Psoas muscle (tissue), 8 donors: ENCODE results near the gene LMNTD1. TPM values are rescaled to one million over a fixed set of nuclear protein-coding genes. Genes with fewer than 3 reads are reported as not detected.
"Not testable (repeated sequence)": the region's sequence is repeated elsewhere in the genome, so short reads cannot be mapped to it uniquely, and the experiment has no call there.

ENCODE experiments used
- ATAC-seq, 4 donors: fragments of 200-7000 bp; cut with Tn5 transposase; one replicate each; pipeline ENCODE4 v1.9.1; 2020; ENCODE audit warnings: moderate library complexity in 3 of 4, mild to moderate bottlenecking in 2 of 4
- DNase-seq, 2 donors: peaks; one replicate each; pipeline ENCODE4 v3.0.0-alpha.2; 2020
- H3K27ac ChIP-seq: fragments of 200-600 bp; one replicate; pipeline ENCODE4 v1.8.0; 2022
- H3K27me3 ChIP-seq, 3 donors: fragments of 200-600 bp in 1 of 3; one replicate each; pipeline versions ENCODE4 v1.6.1 to v1.8.0; 2013 to 2022; ENCODE audit warnings: low read length in 2 of 3, mild to moderate bottlenecking in 2 of 3, moderate library complexity in 1 of 3; ENCODE audit not compliant: insufficient read depth in 3 of 3
- H3K36me3 ChIP-seq, 2 donors: fragments of 200-600 bp in 1 of 2; one replicate each; pipeline versions ENCODE4 v1.6.1 to v1.8.0; 2013 to 2022; ENCODE audit warnings: low read depth in 1 of 2, mild to moderate bottlenecking in 1 of 2, moderate library complexity in 1 of 2; ENCODE audit not compliant: insufficient read depth in 1 of 2
- H3K4me1 ChIP-seq: fragments of 200-600 bp; one replicate; pipeline ENCODE4 v1.8.0; 2022
- H3K4me3 ChIP-seq: fragments of 200-600 bp; one replicate; pipeline ENCODE4 v1.8.0; 2022; ENCODE audit warnings: mild to moderate bottlenecking
- H3K9me3 ChIP-seq: fragments of 200-600 bp; one replicate; pipeline ENCODE4 v1.8.0; 2022
- CTCF ChIP-seq: fragments of 200-600 bp; IDR thresholded peaks from one replicate; pipeline ENCODE4 v1.8.0; 2022; ENCODE audit warnings: antibody characterized with exemption
- WGBS, 3 donors: extraction: QIAGEN DNeasy Blood & Tissue Kit; methylation state at CpG; one replicate each; pipeline versions ENCODE4 v1.1.6 to v1.1.7; 2013; 5-methylcytosine and 5-hydroxymethylcytosine counted together
- intact Hi-C, 2 donors: fragments of 100-400 bp; cut with DNase I; formaldehyde crosslinking; loops; one replicate each; pipeline versions ENCODE4 v1.11.0 to v1.14.2; 2022
- polyA plus RNA-seq, 3 donors: library from polyadenylated mRNA; stranded (reverse); fragments of 200-250 nt; gene quantifications; one replicate each; pipeline ENCODE4 v1.2.3, GENCODE V29; 2013
- total RNA-seq, 4 donors: library from RNA; stranded (reverse); fragmentation: NEBNext Ultra II Directional in 2 of 4; extraction: Animal tissue kit (Norgen Biotek cat#: 25700) in 2 of 4; gene quantifications; one replicate each; pipeline versions ENCODE4 v1.2.1 to v1.2.4, GENCODE V29; 2021 to 2023
- donor health status: healthy with polysubstance abuse.
- donor health status: DM: no; HTN: no; CAD: no; lungs with moderate emphysema.
- donor health status: Bipolar disorder and iron deficiency.
- donor health status: healthy.
- donor health status: DM: yes; HTN: yes; CAD: no.
- donor health status: DM: no; HTN: no; CAD: no.
- donor health status: DM: no; HTN: no; CAD: no.
- donor health status: DM: yes; HTN: yes; CAD: no.

LMNTD1 gene
- total and polyA plus RNA-seq, 7 donors: not detected

- Histone ChIP-seq H3K4me3 (no peak overlapping the region), H3K36me3 (no peaks in the 10 kb centered on the region), H3K4me1 (no peaks in the 10 kb centered on the region), H3K27ac (no peak overlapping the region), H3K27me3 (no peaks in the 10 kb centered on the region), H3K9me3 (no peaks in the 10 kb centered on the region)
- intact Hi-C loops: no loop called here
- ATAC-seq: no peak
- no peak for TF ChIP-seq CTCF
- 61 to 72% (median 71%) methylated on average over 4 of the region's 4 CpGs for WGBS, 3 donors
- no peak for DNase-seq
Measured at GRCh38 chr12:25491396-25492325, 61.4 kb downstream of the LMNTD1 start.

DNA sequence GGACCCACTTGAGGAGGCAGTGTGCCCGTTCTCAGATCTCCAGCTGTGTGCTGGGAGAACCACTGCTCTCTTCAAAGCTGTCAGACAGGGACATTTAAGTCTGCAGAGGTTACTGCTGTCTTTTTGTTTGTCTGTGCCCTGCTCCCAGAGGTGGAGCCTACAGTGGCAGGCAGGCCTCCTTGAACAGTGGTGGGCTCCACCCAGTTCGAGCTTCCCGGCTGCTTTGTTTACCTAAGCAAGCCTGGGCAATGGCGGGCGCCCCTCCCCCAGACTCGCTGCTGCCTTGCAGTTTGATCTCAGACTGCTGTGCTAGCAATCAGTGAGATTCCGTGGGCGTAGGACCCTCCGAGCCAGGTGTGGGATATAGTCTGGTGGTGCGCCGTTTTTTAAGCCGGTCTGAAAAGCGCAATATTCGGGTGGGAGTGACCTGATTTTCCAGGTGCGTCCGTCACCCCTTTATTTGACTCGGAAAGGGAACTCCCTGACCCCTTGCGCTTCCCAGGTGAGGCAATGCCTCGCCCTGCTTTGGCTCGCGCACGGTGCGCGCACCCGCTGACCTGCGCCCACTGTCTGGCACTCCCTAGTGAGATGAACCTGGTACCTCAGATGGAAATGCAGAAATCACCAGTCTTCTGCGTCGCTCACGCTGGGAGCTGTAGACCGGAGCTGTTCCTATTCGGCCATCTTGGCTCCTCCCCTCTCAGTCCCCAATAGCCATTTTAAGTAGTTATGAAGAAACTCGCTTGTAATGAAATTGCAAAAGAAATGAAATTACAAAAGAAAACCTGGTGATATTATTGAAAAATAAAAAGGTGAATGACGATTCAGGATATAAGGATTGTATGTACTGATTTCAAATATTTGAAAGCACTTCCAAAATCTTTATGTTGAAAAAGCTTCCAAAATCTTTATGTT lies 63.9 kb downstream of the LMNTD1 start:
- H3K36me3 ChIP-seq, H3K27ac ChIP-seq, H3K4me1 ChIP-seq, ATAC-seq, DNase-seq, H3K27me3 ChIP-seq, H3K4me3 ChIP-seq, intact Hi-C loops, H3K9me3 ChIP-seq: not testable (repeated sequence)
- 81 to 86% (median 82%) methylated on average over 30 to 33 of the region's 33 CpGs for WGBS, 3 donors

DNA sequence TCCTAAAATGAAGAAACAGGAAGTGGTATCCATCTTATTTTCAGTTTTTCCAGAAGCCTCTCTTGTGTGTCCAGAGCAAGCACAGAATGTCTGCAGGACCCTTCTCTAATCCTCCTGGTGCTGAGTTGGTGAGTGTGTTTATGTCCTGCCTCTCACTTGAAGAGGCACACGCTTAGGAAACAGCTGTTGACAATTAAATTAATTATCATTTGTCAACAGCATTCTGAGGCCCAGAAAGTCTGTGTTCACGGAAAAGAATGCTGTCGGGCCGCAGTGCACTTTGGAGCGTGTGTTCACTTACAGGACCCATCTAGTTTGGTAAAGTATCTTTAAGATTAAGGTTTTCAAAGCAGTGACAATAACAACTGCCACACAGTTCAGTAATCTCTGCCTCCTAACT lies 70.5 kb downstream of the LMNTD1 start:
- H3K36me3 ChIP-seq: no peaks in the 10 kb centered on the region
- ATAC-seq (no peak), DNase-seq (no peak)
- H3K9me3 ChIP-seq: no peaks in the 10 kb centered on the region
- H3K27me3 ChIP-seq: no peaks in the 10 kb centered on the region
- no peak for TF ChIP-seq CTCF
- intact Hi-C loops: no loop called here
- no peak overlapping the region for H3K27ac ChIP-seq
- H3K4me1 ChIP-seq: no peaks in the 10 kb centered on the region
- H3K4me3 ChIP-seq: no peak overlapping the region
- 40 to 54% (median 48%) methylated on average over 5 of the region's 5 CpGs for WGBS, 3 donors

DNA sequence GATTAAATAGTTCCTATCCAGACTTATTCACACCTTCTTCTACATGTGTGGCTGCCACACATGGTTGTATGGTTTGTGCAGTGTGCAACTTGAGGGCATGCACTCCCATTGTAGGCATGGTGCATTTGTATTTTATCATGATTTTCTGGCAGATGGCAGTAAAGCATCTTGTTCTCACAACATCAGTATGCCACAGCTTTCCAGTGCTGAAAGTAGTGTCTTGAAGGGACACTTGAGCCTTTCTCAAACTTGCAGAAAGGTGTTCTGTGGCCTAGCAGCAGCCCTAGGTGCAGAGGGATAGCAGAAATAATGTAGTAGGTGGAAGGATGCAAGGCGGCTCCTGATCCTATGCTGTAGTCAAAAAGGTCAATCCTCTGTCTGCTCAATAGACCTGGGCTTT lies 72.9 kb downstream of the LMNTD1 start:
- no peaks in the 10 kb centered on the region for H3K27me3 ChIP-seq
- H3K36me3 ChIP-seq: no peaks in the 10 kb centered on the region
- no peak for TF ChIP-seq CTCF
- no peak overlapping the region for H3K27ac ChIP-seq
- intact Hi-C loops: no loop called here
- no peak for DNase-seq
- H3K9me3 ChIP-seq: no peaks in the 10 kb centered on the region
- no peak overlapping the region for H3K4me3 ChIP-seq
- ATAC-seq: no peak
- WGBS, 3 donors: 91 to 95% (median 95%) methylated on average over 1 of the region's 1 CpG
- no peaks in the 10 kb centered on the region for H3K4me1 ChIP-seq

DNA sequence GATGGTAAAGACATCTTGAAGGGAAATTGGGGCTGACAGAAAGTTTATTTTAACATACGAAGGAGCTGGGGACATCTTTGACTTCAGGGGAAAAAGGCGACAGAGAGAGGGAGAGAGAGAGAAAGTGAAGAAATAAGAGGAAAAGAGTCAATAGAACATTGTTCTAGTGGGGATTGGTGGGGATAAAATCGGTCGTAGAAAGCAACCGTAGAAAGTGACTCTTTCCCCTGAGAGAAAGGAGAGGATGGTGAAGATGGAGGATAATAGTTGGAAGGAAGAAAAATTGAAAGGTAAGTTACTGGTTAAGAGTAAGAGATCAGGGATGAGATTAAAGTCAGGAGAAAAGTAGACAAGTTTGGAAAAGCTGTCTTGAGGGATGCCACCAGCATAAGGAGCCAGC lies 75.9 kb downstream of the LMNTD1 start:
- WGBS, 3 donors: 88 to 95% (median 91%) methylated on average over 5 of the region's 5 CpGs
- no peak for TF ChIP-seq CTCF
- H3K4me1 ChIP-seq: no peaks in the 10 kb centered on the region
- H3K36me3 ChIP-seq: no peaks in the 10 kb centered on the region
- intact Hi-C loops: no loop called here
- no peaks in the 10 kb centered on the region for H3K9me3 ChIP-seq
- H3K4me3 ChIP-seq: no peak overlapping the region
- DNase-seq (no peak), ATAC-seq (no peak)
- no peak overlapping the region for H3K27ac ChIP-seq
- no peaks in the 10 kb centered on the region for H3K27me3 ChIP-seq
